SU-DHL-6 (cell line): Measurements from ENCODE around the gene STAP1.

Experiments
- H2AFZ ChIP-seq: fragments of 200-600 bp; sonication (generic); 2 replicates; pipeline ENCODE4 v1.6.1; 2014; ENCODE audit warnings: low read depth, mild to moderate bottlenecking, moderate library complexity, mixed read lengths, antibody characterized with exemption, low read length; ENCODE audit not compliant: severe bottlenecking
- H3F3A ChIP-seq: fragments of 200-600 bp; shearing (Covaris generic); 2 replicates; pipeline ENCODE4 v1.6.0; 2016; ENCODE audit warnings: antibody characterized with exemption, mild to moderate bottlenecking; ENCODE audit not compliant: insufficient read depth
- H3K27ac ChIP-seq: fragments of 200-600 bp; sonication (generic); 2 replicates; pipeline ENCODE4 v1.5.1; 2016; ENCODE audit warnings: low read depth, mild to moderate bottlenecking, low read length, moderate library complexity, mixed read lengths
- H3K27me3 ChIP-seq: fragments of 200-600 bp; sonication (generic), shearing (Covaris generic); 2 replicates; pipeline ENCODE4 v1.6.0; 2014; ENCODE audit warnings: mild to moderate bottlenecking, low read length
- H3K36me3 ChIP-seq: fragments of 200-600 bp; sonication (generic); 2 replicates; pipeline ENCODE4 v1.6.1; 2014; ENCODE audit warnings: mild to moderate bottlenecking, low read length, mixed read lengths
- H3K4me2 ChIP-seq: fragments of 300-600, 200-600 bp; shearing (Covaris generic), sonication (generic); 2 replicates; pipeline ENCODE4 v1.6.0; 2014; ENCODE audit warnings: low read length, low read depth, mild to moderate bottlenecking; ENCODE audit not compliant: poor library complexity, severe bottlenecking
- H3K4me3 ChIP-seq: fragments of 200-600 bp; sonication (generic); 2 replicates; pipeline ENCODE4 v1.5.1; 2014; ENCODE audit warnings: antibody characterized with exemption, low read length, mild to moderate bottlenecking, mixed read lengths; ENCODE audit not compliant: insufficient read depth, poor library complexity, severe bottlenecking
- H3K79me2 ChIP-seq: fragments of 200-600 bp; sonication (generic); 2 replicates; pipeline ENCODE4 v1.6.1; 2014; ENCODE audit warnings: mild to moderate bottlenecking, low read length, moderate library complexity; ENCODE audit not compliant: insufficient read depth
- H3K9ac ChIP-seq: fragments of 200-600 bp; sonication (generic); 2 replicates; pipeline ENCODE4 v1.7.0; 2014; ENCODE audit warnings: mild to moderate bottlenecking, low read length
- H3K9me2 ChIP-seq: fragments of 200-600 bp; sonication (generic); replicated peaks from 2 replicates; pipeline ENCODE4 v1.6.1; 2014; ENCODE audit warnings: low read length; ENCODE audit not compliant: insufficient read depth
- H3K9me3 ChIP-seq: fragments of 200-600 bp; sonication (generic); 2 replicates; pipeline ENCODE4 v1.6.1; 2014; ENCODE audit warnings: low read length, mixed read lengths; ENCODE audit not compliant: insufficient read depth
- H4K20me1 ChIP-seq: fragments of 200-600 bp; sonication (generic); 2 replicates; pipeline ENCODE4 v1.6.1; 2014; ENCODE audit warnings: low read depth, mild to moderate bottlenecking, antibody characterized with exemption, low read length, moderate library complexity, mixed read lengths
- CTCF ChIP-seq: fragments of 200-600 bp; sonication (generic); IDR thresholded peaks from one replicate; pipeline ENCODE4 v1.5.1; 2017; ENCODE audit warnings: antibody characterized with exemption, mild to moderate bottlenecking, low read length, moderate library complexity; ENCODE audit not compliant: insufficient read depth, poor library complexity, severe bottlenecking
- EZH2phosphoT487 ChIP-seq: fragments of 200-600 bp; sonication (generic), shearing (Covaris generic); conservative IDR thresholded peaks from 2 replicates; pipeline ENCODE4 v1.6.1; 2018; ENCODE audit warnings: mild to moderate bottlenecking, antibody characterized with exemption, low read length, moderate library complexity, mixed read lengths

STAP1 gene

GRCh38 chr4:67546004-67546356, 12.5 kb upstream of the STAP1 start:
- H3K36me3 ChIP-seq: peaks cover 4% of the 10 kb centered on the region; the same call in 1 of the 2 replicates
- no peaks in the 10 kb centered on the region for H3K9me3 ChIP-seq
- peaks cover 37% of the 10 kb centered on the region for H3K79me2 ChIP-seq
- H3K27ac ChIP-seq: peak overlapping the region; percentile 79
- peaks cover 15% of the 10 kb centered on the region for H3F3A ChIP-seq
- H3K27me3 ChIP-seq: no peaks in the 10 kb centered on the region
- peak overlapping the region; percentile 53 for H3K9ac ChIP-seq
- H4K20me1 ChIP-seq: no peaks in the 10 kb centered on the region; the same call in 1 of the 2 replicates
- no peaks in the 10 kb centered on the region for H3K9me2 ChIP-seq
- peak overlapping the region; percentile 84 for H3K4me2 ChIP-seq
- TF ChIP-seq CTCF (no peak), EZH2phosphoT487 (no peak)
- H3K4me3 ChIP-seq: peak overlapping the region; percentile 59
- H2AFZ ChIP-seq: no peak overlapping the region

- Histone ChIP-seq H3F3A (peaks cover 20% of the 10 kb centered on the region), H3K4me2 (no peak overlapping the region)
Measured at GRCh38 chr4:67546971-67547370, 11.6 kb upstream of the STAP1 start.

GRCh38 chr4:67549123-67549522, 9.4 kb upstream of the STAP1 start:
- H3K9ac ChIP-seq: 0 out of 2 replicates have a peak overlapping the region, but pooled peaks have one; percentile 44
- no peak for TF ChIP-seq EZH2phosphoT487
- TF ChIP-seq CTCF: no peak
- peak overlapping the region; percentile 75 for H3K4me2 ChIP-seq
- no peaks in the 10 kb centered on the region for H3K27me3 ChIP-seq
- H3K9me3 ChIP-seq: no peaks in the 10 kb centered on the region
- peaks cover 11% of the 10 kb centered on the region for H3K79me2 ChIP-seq
- peaks cover 23% of the 10 kb centered on the region for H3F3A ChIP-seq
- no peaks in the 10 kb centered on the region for H3K36me3 ChIP-seq
- no peaks in the 10 kb centered on the region for H3K9me2 ChIP-seq
- H3K4me3 ChIP-seq: no peak overlapping the region
- no peaks in the 10 kb centered on the region for H4K20me1 ChIP-seq
- peak overlapping the region; percentile 95 for H3K27ac ChIP-seq
- peak overlapping the region; percentile 47 for H2AFZ ChIP-seq

More at GRCh38 chr4:67546971-67547370, 11.6 kb upstream of the STAP1 start:
- Histone ChIP-seq H2AFZ (no peak overlapping the region), H3K27me3 (no peaks in the 10 kb centered on the region), H3K27ac (no peak overlapping the region), H3K36me3 (no peaks in the 10 kb centered on the region; the same call in 1 of the 2 replicates), H3K9me3 (no peaks in the 10 kb centered on the region), H3K9me2 (no peaks in the 10 kb centered on the region), H3K4me3 (no peak overlapping the region), H4K20me1 (no peaks in the 10 kb centered on the region), H3K9ac (no peak overlapping the region), H3K79me2 (peaks cover 33% of the 10 kb centered on the region)
- no peak for TF ChIP-seq CTCF
